NCI-H2029 (cell line): ENCODE data around the gene KLHDC8A.

Experiments used
- DNase-seq: peaks from one replicate; lab custom pipeline; 2025; lab: John Stamatoyannopoulos, UW

KLHDC8A gene

DNA sequence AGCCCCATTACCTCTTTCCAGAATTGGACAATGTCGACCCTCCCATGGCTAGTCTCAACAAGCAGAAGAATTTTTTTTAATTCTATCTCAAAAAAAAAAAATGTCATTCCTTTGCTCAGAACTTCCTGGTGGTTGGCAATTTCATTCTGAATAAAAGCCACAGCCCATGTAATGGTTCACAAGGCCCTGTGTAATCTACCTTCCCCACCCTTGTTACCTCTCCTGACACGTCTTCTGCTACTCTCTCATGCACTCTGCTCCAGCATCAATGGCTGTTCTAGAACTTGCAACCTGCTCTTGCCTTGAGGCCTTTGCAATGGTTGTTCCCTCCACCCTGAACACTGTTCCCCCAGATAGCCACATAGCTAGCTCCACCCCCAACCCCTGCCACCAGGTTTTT lies 60.6 kb downstream of the KLHDC8A start:
- no peak for DNase-seq

DNA sequence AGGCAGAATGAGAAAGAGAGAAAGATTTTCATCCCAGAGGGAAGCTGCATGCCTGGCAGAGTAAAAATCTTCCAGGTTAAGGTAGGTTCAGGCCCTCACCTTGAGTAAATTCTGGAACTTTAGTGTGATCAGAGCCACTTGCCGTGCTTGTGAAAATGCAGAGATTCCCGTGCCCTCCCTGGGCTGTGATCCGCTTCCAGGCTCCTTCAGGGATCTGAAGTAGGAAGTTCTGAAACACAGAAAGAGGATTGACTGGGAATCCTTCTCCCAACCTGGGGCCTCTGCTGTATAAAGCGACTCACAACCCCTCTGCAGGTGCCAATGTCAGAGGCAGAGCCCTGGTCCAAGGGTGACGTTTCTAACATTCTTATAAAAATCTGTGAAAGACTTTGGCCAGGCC lies 61.8 kb downstream of the KLHDC8A start:
- no peak for DNase-seq

- no peak for DNase-seq
Measured at GRCh38 chr1:205294175-205294917, 62.4 kb downstream of the KLHDC8A start.

DNA sequence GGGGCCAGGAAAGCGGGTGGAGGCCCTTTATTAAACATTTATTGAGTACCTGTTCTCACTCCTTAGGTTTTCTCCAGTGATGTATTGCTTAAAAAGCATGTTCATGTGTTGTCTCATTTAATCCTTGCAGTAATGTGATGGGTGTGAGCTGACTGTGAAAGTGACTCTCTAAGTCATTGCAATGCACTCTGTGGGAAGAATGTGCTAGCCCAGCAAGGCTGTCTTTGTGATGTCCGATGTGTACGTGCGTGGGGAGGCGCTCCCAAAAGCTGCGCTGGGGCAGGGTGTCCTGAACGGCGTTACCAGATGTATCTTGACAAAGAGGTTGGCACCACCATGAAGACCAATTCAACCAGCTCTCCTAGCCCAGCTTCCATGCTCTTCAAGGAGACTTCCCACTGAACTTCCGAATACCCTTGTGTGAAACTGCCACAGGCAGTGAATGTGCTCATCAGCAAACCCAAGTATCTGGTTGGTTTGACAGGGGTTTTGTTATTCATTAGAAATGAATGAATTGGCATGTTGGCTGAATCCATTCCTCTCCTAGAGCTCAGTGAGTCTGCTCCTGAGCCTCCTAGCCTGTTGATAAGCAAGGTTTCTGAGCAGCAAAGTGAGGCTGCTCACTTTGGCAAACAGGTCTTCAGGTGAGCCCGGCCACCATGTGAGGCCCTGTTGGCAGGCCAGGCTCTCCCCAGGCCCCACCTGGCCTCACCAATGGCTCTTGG lies 63.2 kb downstream of the KLHDC8A start:
- DNase-seq = no peak

DNA sequence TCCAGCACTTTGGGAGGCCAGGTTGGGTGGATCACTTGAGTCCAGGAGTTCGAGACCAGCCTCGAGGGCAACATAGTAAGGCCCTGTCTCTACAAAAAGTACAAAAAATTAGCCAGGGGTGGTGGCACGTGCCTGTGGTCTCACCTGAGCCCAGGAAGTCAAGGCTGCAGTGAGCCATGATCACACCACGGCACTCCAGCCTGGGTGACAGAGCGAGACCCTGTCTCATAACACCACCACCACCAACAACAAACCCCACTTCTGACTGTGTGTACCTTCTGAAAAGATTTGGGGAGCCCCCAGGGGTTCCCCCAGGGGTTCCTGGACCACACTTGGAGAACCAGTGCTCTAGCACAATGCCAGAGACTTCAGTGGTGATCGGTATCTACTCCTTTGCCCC lies 65.1 kb downstream of the KLHDC8A start:
- DNase-seq = no peak

- DNase-seq = peak; percentile 44
Measured at GRCh38 chr1:205287767-205288559, 68.8 kb downstream of the KLHDC8A start.

- DNase-seq = no peak
Measured at GRCh38 chr1:205287076-205287475, 69.6 kb downstream of the KLHDC8A start.

DNA sequence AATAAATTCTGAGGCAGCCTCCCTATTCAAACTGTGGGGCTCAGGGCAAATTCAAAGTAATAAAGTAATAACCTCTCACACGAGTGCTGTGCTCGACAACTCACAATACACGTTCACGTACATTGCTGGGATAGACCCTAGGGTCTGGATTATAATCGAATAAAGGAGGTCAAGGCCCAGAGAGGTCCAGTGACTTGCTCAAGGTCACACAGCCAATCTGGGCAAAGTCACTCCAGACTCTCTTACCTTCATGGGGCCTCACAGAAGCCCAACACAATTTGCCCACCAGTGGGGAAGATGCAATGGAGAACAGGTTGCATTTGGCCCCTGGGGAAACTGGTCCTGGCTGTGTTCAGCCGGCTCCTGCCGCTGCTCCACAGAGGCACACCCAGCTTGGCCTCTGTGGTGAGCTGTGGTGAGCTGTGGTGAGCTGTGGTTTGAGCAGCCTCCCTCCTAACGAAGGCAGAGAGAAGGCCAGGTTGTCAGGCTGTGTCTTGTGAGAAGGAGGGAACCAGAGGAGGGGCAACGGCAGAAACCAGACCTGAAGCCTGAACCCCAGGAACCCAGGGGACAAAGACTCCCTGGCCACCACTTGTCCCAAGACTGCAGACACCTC lies 70.3 kb downstream of the KLHDC8A start:
- no peak for DNase-seq
